SH-SY5Y (cell line): ENCODE data around the gene KAT14.

Experiments
- GATA2 ChIP-seq: IDR thresholded peaks from 2 replicates; pipeline ENCODE4 v1.6.1; 2011; ENCODE audit warnings: mild to moderate bottlenecking, low read depth, low read length
- GATA3 ChIP-seq: IDR thresholded peaks from 2 replicates; pipeline ENCODE4 v1.6.1; 2011; ENCODE audit warnings: low read depth, mild to moderate bottlenecking, low read length, moderate library complexity

- TF ChIP-seq GATA2 (no peak), GATA3 (no peak)
Observed at GRCh38 chr20:18215566-18215965, 77.9 kb downstream of the KAT14 start.
